Transverse colon (tissue), 4 donors: Measurements from ENCODE around the gene PSMB7. TPM values are rescaled to one million over a fixed set of nuclear protein-coding genes. Genes with fewer than 3 reads are reported as not detected.
A peak's percentile ranks its signal among the peaks of the same experiment; 100 is the strongest.

Experiments
- DNase-seq: peaks from one replicate; pipeline ENCODE4 v3.0.0-alpha.2; 2019
- H3K27ac ChIP-seq, 4 donors: fragments of 200-600 bp; sonication (generic); 2 replicates each; pipeline ENCODE4 v1.5.1; 2016 to 2018; ENCODE audit warnings: inconsistent platforms in 4 of 4
- H3K27me3 ChIP-seq: fragments of 200-600 bp; sonication (generic); 2 replicates; pipeline ENCODE4 v1.5.1; 2017; ENCODE audit warnings: inconsistent platforms
- H3K36me3 ChIP-seq, 4 donors: fragments of 200-600 bp; sonication (generic); 2 replicates each; pipeline ENCODE4 v1.5.1; 2017 to 2019; ENCODE audit warnings: inconsistent platforms in 4 of 4
- H3K4me1 ChIP-seq, 4 donors: fragments of 200-600 bp; sonication (generic); 2 replicates each; pipeline ENCODE4 v1.5.1; 2017 to 2020; ENCODE audit warnings: inconsistent platforms in 4 of 4
- H3K4me3 ChIP-seq, 4 donors: fragments of 200-600 bp; sonication (generic); 1 replicate in 1 of 4; 2 replicates in 3 of 4; pipeline versions ENCODE4 v1.5.1 to v1.6.1; 2017 to 2019; ENCODE audit warnings: inconsistent platforms in 4 of 4
- H3K9me3 ChIP-seq, 2 donors: fragments of 200-600 bp; sonication (generic); 2 replicates each; pipeline ENCODE4 v1.5.1; 2017 to 2019; ENCODE audit warnings: inconsistent platforms in 2 of 2
- CTCF ChIP-seq, 5 experiments: fragments of 200-600 bp in 3 of 5; fragments of 450-650 bp in 2 of 5; sonication (generic) in 3 of 5; IDR thresholded peaks; 1 replicate in 2 of 5; 2 replicates in 3 of 5; pipeline ENCODE4 v1.5.1; 2016 to 2017; ENCODE audit warnings: antibody characterized with exemption in 5 of 5, inconsistent platforms in 3 of 5, mild to moderate bottlenecking in 2 of 5, moderate library complexity in 1 of 5
- EP300 ChIP-seq: sonication (generic); formaldehyde crosslinking; IDR thresholded peaks from one replicate; pipeline ENCODE4 v1.6.1; 2017; ENCODE audit warnings: antibody characterized with exemption, low read depth
- POLR2A ChIP-seq: fragments of 450-650 bp; IDR thresholded peaks from one replicate; pipeline ENCODE4 v1.6.1; 2016; ENCODE audit warnings: antibody characterized with exemption, mild to moderate bottlenecking, moderate library complexity
- POLR2AphosphoS5 ChIP-seq, 3 donors: sonication (generic); formaldehyde crosslinking; IDR thresholded peaks; one replicate each; pipeline ENCODE4 v1.6.1; 2016; ENCODE audit warnings: antibody characterized with exemption in 3 of 3
- WGBS, 2 donors: methylation state at CpG; one replicate each; pipeline ENCODE4 v1.1.5; 2018; ENCODE audit warnings: low coverage in 1 of 2; 5-methylcytosine and 5-hydroxymethylcytosine counted together
- in situ Hi-C, 4 donors: fragments of 200-750 bp; cut with MboI; loops; one replicate each; pipeline versions ENCODE4 v1.15.0 to v1.15.1; 2017; ENCODE audit warnings: low sequenced_read_pairs in 3 of 4, low pct_ligation_motif_present in 1 of 4, low pct_unique_long_range_greater_than_20kb in 1 of 4
- intact Hi-C: fragments of 100-400 bp; cut with DNase I; formaldehyde crosslinking; loops from one replicate; pipeline ENCODE4 v1.15.1; 2023; ENCODE audit warnings: low total_unique reads
- total RNA-seq, 4 donors: library from RNA; depleted of rRNA; stranded (reverse); fragments of >200 nt; gene quantifications; one replicate each; pipeline ENCODE4 v1.1.0, GENCODE V29; 2016

PSMB7 gene
- total RNA-seq, 4 donors from 2014 or later: 11.6 to 136 (median 51.6) TPM

GRCh38 chr9:124321935-124322334 is 93.3 kb downstream of the PSMB7 start:
- no peaks in the 10 kb centered on the region for H3K27me3 ChIP-seq
- no peak overlapping the region for H3K27ac ChIP-seq
- in situ Hi-C loops (no loop called here), intact Hi-C loops (loop anchor here (2.0 kb wide), 1 partner anchor 193 kb away; no protein-coding TSS in a partner anchor)
- no peaks in the 10 kb centered on the region for H3K9me3 ChIP-seq
- no peak for DNase-seq
- 77% methylated on average over 4 of the region's 4 CpGs; no CpG with 5 or more reads in 1 of the 2 donors for WGBS, 2 donors
- TF ChIP-seq CTCF (IDR thresholded peaks at IDR 0.05) (no peak), POLR2AphosphoS5 (IDR thresholded peaks at IDR 0.05) (no peak), EP300 (no peak), POLR2A (no peak)
- H3K4me1 ChIP-seq: no peaks in the 10 kb centered on the region
- H3K36me3 ChIP-seq: peaks cover 0 to 13% (median 3%) of the 10 kb centered on the region in 4 donors
- H3K4me3 ChIP-seq: no peak overlapping the region

- Histone ChIP-seq H3K36me3 (peaks cover 0 to 10% (median 2%) of the 10 kb centered on the region in 4 donors), H3K27ac (no peak overlapping the region), H3K4me1 (no peaks in the 10 kb centered on the region), H3K27me3 (no peaks in the 10 kb centered on the region), H3K4me3 (no peak overlapping the region), H3K9me3 (no peaks in the 10 kb centered on the region)
- 92% methylated on average over 12 of the region's 12 CpGs; no CpG with 5 or more reads in 1 of the 2 donors for WGBS, 2 donors
- no peak for DNase-seq
- in situ Hi-C loops: no loop called here
- intact Hi-C loops: loop anchor here (2.0 kb wide), 1 partner anchor 193 kb away; no protein-coding TSS in a partner anchor
- no peak for TF ChIP-seq EP300
Observed at GRCh38 chr9:124321416-124321815, 93.8 kb downstream of the PSMB7 start.

- TF ChIP-seq CTCF (IDR thresholded peaks at IDR 0.05) (peak; percentile 80 to 90 (median 87)), POLR2AphosphoS5 (IDR thresholded peaks at IDR 0.05) (no peak)
- H3K4me1 ChIP-seq: no peaks in the 10 kb centered on the region
- DNase-seq: peak; percentile 75
- H3K4me3 ChIP-seq: no peak overlapping the region
- H3K9me3 ChIP-seq: no peaks in the 10 kb centered on the region
- H3K27ac ChIP-seq: no peak overlapping the region
- H3K27me3 ChIP-seq: no peaks in the 10 kb centered on the region
- intact Hi-C loops: loop anchor here (2.0 kb wide), 1 partner anchor 192 kb away; no protein-coding TSS in a partner anchor
- WGBS, 2 donors: 63 to 82% methylated on average over 2 to 17 of the region's 17 CpGs
- H3K36me3 ChIP-seq: peaks cover 0 to 8% (median 0%) of the 10 kb centered on the region in 4 donors
- in situ Hi-C loops: no loop called here
Observed at GRCh38 chr9:124320062-124320973, 94.9 kb downstream of the PSMB7 start.

- no peaks in the 10 kb centered on the region for H3K4me1 ChIP-seq
- H3K27ac ChIP-seq: no peak overlapping the region
- WGBS, 2 donors: 20 to 92% methylated on average over 1 to 16 of the region's 16 CpGs
- intact Hi-C loops (no loop called here), in situ Hi-C loops (loop anchor here (10.0 kb wide), 2 partner anchors 181 to 191 kb away; no protein-coding TSS in a partner anchor)
- H3K36me3 ChIP-seq: peaks cover 0 to 8% (median 0%) of the 10 kb centered on the region in 4 donors
- TF ChIP-seq CTCF (IDR thresholded peaks at IDR 0.05) (no peak), POLR2AphosphoS5 (IDR thresholded peaks at IDR 0.05) (no peak), EP300 (no peak), POLR2A (no peak)
- H3K9me3 ChIP-seq: no peaks in the 10 kb centered on the region
- DNase-seq: no peak
- H3K27me3 ChIP-seq: no peaks in the 10 kb centered on the region
- no peak overlapping the region for H3K4me3 ChIP-seq
Observed at GRCh38 chr9:124315882-124316281, 99.4 kb downstream of the PSMB7 start.
